Kidney (tissue), 14 donors: ENCODE data around the gene ANAPC16. TPM values are rescaled to one million over a fixed set of nuclear protein-coding genes. Genes with fewer than 3 reads are reported as not detected.

Experiments
- DNase-seq, 5 donors: peaks; one replicate each; pipeline ENCODE4 v3.0.0-alpha.2; 2013 to 2020
- FAIRE-seq: peaks from 2 replicates; lab custom pipeline; 2012; peaks lifted over from hg19 to GRCh38; lab: Jason Lieb, UNC
- H3K27ac ChIP-seq, 2 donors: one replicate each; pipeline ENCODE4 v1.7.0; 2013; ENCODE audit warnings: low read depth in 2 of 2, low read length in 2 of 2, inconsistent platforms in 1 of 2
- H3K27me3 ChIP-seq: one replicate; pipeline ENCODE4 v1.7.1; 2013; ENCODE audit warnings: low read length, inconsistent platforms; ENCODE audit not compliant: control insufficient read depth, insufficient read depth
- H3K36me3 ChIP-seq, 3 donors: one replicate each; pipeline versions ENCODE4 v1.7.0 to v1.7.1; 2013; ENCODE audit warnings: low read length in 3 of 3, control low read depth in 1 of 3, inconsistent platforms in 1 of 3; ENCODE audit not compliant: insufficient read depth in 3 of 3, control insufficient read depth in 2 of 3
- H3K4me1 ChIP-seq, 3 donors: one replicate each; pipeline versions ENCODE4 v1.7.0 to v1.7.1; 2013; ENCODE audit warnings: low read length in 3 of 3, inconsistent platforms in 1 of 3, low read depth in 1 of 3; ENCODE audit not compliant: control insufficient read depth in 2 of 3, insufficient read depth in 2 of 3
- H3K4me3 ChIP-seq, 3 donors: one replicate each; pipeline versions ENCODE4 v1.7.0 to v1.8.1; 2013; ENCODE audit warnings: low read length in 3 of 3, control low read depth in 1 of 3, inconsistent platforms in 1 of 3
- H3K9ac ChIP-seq, 3 donors: one replicate each; pipeline versions ENCODE4 v1.7.0 to v1.7.1; 2013; ENCODE audit warnings: low read length in 3 of 3, control low read depth in 1 of 3, inconsistent platforms in 1 of 3
- H3K9me3 ChIP-seq, 3 donors: one replicate each; pipeline versions ENCODE4 v1.7.0 to v1.7.1; 2013; ENCODE audit warnings: low read length in 3 of 3, control low read depth in 1 of 3, inconsistent platforms in 1 of 3; ENCODE audit not compliant: control insufficient read depth in 2 of 3, insufficient read depth in 1 of 3
- CTCF ChIP-seq: IDR thresholded peaks from 3 replicates; pipeline ENCODE4 v1.5.1; 2012; ENCODE audit warnings: mild to moderate bottlenecking, moderate library complexity, borderline replicate concordance; ENCODE audit not compliant: insufficient read depth; ENCODE audit errors: extremely low read depth
- intact Hi-C: fragments of 100-400 bp; cut with DNase I; formaldehyde crosslinking; loops from one replicate; pipeline ENCODE4 v1.11.1; 2022
- polyA plus RNA-seq: library from polyadenylated mRNA; stranded (reverse); fragments of 350-450 nt; fragmentation: Illumina TruSeq; extraction: RNeasy Lipid Tissue Mini Kit (QIAGEN cat#74804); gene quantifications from one replicate; pipeline ENCODE4 v1.2.3, GENCODE V29; 2014; ENCODE audit warnings: low read depth, low replicate concordance; ENCODE audit not compliant: insufficient read depth
- total RNA-seq: library from RNA; stranded (reverse); fragmentation: NEBNext Ultra II Directional; extraction: Animal tissue kit (Norgen Biotek cat#: 25700); gene quantifications from one replicate; pipeline ENCODE4 v1.2.1, GENCODE V29; 2021
- donor health status: control.
- donor health status: control.
- donor health status: control.
- donor health status: control.
- donor health status: control.
- donor health status: DM: yes; HTN: yes; CAD: no.
- donor health status: Normal renal cell carcinoma (clear cell type).

ANAPC16 gene
- total and polyA plus RNA-seq, 2 donors from 2014 or later = 132 to 210 TPM

DNA sequence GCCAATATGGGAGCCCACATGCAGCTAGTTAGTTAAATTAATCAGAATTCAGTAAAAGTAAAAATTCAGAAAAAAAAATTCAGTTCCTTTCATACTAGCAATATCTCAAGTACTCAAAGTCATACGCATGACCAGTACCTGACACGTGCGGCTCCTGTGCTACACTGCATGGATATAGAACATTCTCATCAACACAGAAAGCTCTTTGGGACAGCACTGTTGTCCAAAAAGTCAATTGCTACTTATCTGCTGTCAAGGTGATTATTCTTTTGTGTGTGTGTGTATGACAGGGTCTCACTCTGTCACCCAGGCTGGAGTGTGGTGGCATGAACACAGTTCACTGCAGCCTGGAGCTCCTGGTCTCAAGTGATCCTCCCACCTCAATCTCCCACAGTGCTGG is 14.9 kb upstream of the ANAPC16 start:
- Histone ChIP-seq H3K4me3 (no peak overlapping the region), H3K36me3 (peaks cover 2 to 20% (median 3%) of the 10 kb centered on the region in 3 donors), H3K27ac (no peak overlapping the region), H3K9me3 (no peaks in the 10 kb centered on the region), H3K27me3 (no peaks in the 10 kb centered on the region), H3K9ac (no peak overlapping the region), H3K4me1 (no peaks in the 10 kb centered on the region)
- FAIRE-seq (no peak), DNase-seq (no peak)
- intact Hi-C loops = no loop called here
- no peak for TF ChIP-seq CTCF

DNA sequence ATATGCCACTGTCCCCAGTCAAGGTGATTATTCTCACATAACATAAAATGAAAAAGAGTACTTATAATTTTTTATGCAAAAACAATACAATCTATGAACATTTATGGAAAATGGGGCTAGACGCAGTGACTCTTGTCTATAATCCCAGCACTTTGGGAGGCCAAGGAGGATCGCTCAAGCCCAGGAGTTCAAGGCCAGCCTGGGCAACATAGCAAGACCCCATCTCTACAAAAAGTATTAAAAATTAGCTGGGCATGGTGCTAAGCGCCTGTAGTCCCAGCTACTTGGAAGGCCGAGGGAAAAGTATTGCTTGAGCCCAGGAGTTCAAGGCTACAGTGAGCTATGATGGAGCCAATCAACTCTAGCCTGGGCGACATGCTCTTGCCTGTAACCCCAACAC is 14.5 kb upstream of the ANAPC16 start:
- no peak for DNase-seq
- no peak for TF ChIP-seq CTCF
- peaks cover 2 to 20% (median 3%) of the 10 kb centered on the region in 3 donors for H3K36me3 ChIP-seq
- no peaks in the 10 kb centered on the region for H3K4me1 ChIP-seq
- no peak overlapping the region for H3K9ac ChIP-seq
- no peak for FAIRE-seq
- intact Hi-C loops = no loop called here
- H3K27ac ChIP-seq = no peak overlapping the region
- no peaks in the 10 kb centered on the region for H3K9me3 ChIP-seq
- no peak overlapping the region for H3K4me3 ChIP-seq
- H3K27me3 ChIP-seq = no peaks in the 10 kb centered on the region

- Histone ChIP-seq H3K27ac (no peak overlapping the region), H3K9ac (no peak overlapping the region), H3K4me3 (no peak overlapping the region), H3K36me3 (peaks cover 3 to 23% (median 4%) of the 10 kb centered on the region in 3 donors), H3K27me3 (no peaks in the 10 kb centered on the region), H3K4me1 (no peaks in the 10 kb centered on the region), H3K9me3 (no peaks in the 10 kb centered on the region)
- TF ChIP-seq CTCF = no peak
- FAIRE-seq (no peak), DNase-seq (no peak)
- intact Hi-C loops = no loop called here
Observed at GRCh38 chr10:72204296-72204695, 11.5 kb upstream of the ANAPC16 start.

- Histone ChIP-seq H3K9me3 (no peaks in the 10 kb centered on the region), H3K9ac (no peak overlapping the region), H3K27me3 (no peaks in the 10 kb centered on the region), H3K36me3 (peaks cover 3 to 23% (median 5%) of the 10 kb centered on the region in 3 donors), H3K27ac (no peak overlapping the region), H3K4me3 (no peak overlapping the region), H3K4me1 (no peaks in the 10 kb centered on the region)
- no peak for TF ChIP-seq CTCF
- intact Hi-C loops = no loop called here
- DNase-seq = no peak
- FAIRE-seq = no peak
Observed at GRCh38 chr10:72204724-72205123, 11.1 kb upstream of the ANAPC16 start.
